ENCODE measurements around the gene FOXA1.

FOXA1 gene

DNA sequence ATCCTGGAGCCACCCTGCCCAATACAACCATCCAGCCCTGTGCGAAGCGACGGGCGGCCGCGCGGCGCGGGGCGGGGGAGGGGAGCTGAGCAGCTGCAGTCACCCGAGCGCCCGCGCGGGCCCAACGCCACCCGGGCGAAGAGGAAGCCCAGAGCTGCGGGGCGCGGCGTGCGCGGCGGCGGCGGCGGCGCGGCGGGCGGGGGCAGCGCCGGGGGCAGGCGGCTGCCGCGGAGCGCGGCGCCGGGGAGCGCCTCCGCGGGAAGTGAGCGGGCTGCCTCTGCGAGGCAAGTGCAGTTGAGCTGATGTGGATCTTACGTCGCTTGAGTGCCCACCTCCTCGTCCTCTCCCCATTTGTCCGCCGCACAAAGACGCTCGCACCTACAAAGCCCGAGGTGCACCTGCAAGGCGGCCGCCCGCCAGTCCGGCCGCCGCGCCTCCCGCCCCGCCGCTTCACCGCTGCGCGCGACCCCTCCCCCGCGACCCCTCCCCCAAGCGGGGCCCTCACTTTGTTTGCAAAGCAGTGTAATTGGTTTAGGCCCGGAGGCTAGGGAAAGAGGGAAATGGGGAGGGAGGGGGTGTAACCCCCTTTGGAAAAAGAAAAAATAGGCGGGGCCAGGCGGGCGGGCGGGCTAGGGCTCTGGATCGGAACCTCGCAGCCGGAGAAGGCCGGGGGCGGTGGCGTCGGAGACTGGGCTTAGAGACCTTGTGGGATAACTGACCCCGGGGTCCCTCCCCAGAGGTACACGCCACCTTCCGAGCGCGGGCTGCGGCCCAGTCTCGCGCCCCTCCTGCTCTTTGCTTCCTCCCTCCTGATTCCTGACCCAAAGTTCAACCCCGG, at the start of gene FOXA1, which contains the start of gene TTC6:
FOXA1 (minus strand) TSS at position 279 of the 838 bp plus-strand sequence; CDS start at position 2, 277 bp downstream.
TTC6 (plus strand) TSS at position 659 of the 838 bp plus-strand sequence. CDS start 26,436 bp downstream, outside the sequence.
- no peak for FAIRE-seq

DNA sequence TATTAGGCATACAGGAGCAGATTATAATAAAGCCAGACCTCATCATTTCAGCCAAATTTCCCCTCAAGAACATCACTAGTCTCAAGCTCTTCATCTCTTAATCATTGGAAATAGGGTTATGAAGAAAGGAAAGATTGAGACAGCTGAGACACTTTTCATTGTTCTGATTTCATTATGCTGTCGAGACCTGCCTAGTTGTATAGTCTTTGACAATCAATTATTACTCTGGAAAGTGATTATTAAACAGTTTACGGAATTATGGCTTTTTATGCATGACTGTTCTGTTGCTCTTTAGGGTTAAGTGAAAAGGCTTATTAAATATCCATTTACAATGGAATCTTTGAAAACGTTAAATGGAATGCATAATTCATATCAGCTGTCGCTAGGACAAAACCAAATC, 48.7 kb upstream of the FOXA1 start:
- no peak for FAIRE-seq

DNA sequence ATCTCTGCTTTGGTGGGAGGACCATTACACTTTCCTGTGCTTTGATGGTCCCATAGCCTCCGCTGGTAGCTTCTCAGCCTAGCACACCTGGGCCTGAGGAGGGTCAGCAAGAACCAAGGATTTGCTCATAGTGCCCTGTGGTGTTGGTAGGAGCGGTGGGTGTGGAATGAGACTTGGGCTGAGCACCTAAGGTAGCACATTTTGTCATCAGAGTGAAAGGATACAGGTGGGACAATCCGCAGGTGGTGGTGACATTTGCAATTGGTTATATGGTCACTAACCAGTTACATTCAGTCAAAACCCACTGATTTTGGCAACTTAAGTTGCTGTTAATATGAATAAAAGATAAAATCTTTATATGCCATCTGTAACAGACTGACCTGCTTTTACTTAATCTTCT, 47.1 kb upstream of the FOXA1 start:
- FAIRE-seq: no peak

DNA sequence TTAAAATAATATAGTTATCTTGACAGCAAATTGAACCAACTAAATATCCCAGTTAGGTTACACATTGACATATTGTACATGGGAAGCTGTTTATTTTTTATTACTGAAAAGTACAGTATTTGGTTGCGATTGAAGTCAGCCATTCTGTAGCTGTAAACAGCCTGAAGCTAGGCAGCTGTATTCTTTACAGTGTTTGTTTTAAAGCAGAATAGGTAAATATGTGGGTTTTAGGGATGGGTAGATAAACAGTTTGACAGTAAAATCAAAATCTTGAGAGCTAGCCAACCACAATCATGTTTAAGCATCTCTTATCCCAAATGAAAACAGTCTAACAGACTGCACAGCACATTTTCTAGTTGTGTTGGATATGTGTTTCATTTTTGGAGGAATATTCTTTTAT, 46.1 kb upstream of the FOXA1 start:
- no peak for FAIRE-seq

DNA sequence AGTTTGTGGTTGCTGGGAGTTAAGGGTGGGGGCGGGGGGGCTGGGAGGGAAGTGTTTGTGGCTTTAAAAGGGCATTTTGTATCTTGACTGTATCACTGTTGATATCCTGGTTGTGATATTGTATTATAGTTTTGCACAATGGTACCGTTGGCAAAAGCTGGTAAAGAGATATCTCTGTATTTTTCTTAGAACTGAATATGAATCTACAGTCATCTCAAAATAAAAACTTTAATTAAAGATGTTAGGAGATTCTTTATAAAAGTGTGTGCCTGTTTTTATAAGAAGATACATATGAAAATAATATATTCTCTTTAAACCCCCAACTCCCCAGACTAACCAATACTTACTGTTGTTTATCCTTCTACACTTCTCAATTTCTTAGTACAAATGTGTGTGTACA, 43.5 kb upstream of the FOXA1 start:
- FAIRE-seq: no peak

DNA sequence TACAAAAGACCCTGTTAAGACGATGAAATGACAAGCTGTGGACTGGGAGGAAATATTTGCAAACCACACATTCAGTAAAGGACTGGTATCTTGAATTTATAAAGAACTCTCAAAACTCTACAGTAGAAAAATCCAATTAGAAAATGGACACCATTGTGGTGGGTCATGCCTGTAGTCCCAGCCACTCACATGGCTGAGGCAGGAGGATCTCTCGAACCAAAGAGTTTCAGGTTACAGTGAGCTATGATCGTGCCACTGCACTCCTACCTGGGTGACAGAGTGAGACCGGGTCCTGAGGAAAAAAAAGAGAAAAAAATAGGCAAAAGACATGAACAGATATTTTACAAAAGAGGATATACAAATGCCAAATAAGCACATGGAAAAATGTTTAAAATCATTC, 42.3 kb upstream of the FOXA1 start:
- no peak for FAIRE-seq

DNA sequence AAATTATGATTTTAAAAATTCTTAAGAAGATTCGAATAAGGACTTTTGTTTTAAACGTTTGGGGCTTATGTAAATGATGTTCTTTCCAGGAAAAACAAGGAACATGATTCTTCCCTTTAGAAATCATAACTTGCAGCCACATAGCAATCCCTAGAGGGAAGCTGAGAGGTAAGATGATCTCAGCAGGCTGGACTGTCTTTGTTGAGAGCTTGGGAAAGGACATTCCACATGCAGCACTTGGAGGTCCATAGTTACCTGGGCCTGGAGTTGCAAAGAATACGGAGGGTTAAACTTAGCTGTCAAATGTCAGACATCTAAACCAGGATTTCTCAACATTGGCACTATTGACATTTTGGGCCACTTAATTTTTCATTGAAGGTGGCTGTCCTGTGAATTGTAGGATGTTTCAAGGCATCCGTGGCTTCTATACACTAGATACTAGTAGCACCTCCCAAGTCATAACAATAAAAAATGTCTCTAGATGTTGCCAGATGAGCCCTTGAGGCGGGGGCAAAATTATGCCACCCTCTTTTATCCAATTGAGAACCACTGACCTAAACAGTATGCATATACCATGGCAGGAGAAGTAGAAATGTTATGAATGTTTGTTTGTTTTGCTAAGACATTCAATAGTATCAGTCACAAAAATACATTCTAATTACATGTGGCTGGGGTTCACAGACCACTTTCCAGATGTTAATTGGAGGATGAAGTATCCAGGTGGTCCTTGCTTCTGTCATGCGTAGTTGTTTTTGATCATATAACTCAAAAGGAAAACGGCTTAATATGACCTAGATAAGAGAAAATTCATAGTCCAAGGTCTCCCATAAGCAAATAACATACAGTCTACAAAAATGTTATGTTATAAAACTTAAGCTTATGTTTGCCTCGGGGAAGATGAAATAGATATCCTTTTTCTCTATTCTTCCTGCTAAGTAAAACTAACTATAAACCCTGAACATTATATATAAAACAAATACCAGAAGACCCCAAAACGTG, 30.8 kb upstream of the FOXA1 start:
- FAIRE-seq: no peak

DNA sequence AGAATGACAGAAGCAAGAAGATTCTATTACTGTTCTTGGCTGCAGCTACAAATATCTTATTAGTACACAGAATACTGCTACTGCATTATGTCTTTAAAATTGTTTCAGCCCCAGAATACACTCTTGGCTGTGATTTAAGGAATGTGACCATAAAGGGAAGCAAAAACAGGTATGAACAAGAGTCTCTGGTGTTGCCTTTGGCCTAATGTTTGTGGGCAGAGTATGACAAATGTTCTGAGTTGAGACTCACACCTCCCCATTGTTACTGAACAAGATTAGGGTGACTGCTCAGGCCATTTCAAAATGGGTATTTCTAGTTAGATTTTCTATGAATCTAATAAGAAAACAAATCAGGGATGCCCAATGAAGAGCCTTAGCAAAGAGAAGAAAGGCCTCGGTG, 28.9 kb upstream of the FOXA1 start:
- FAIRE-seq: no peak

DNA sequence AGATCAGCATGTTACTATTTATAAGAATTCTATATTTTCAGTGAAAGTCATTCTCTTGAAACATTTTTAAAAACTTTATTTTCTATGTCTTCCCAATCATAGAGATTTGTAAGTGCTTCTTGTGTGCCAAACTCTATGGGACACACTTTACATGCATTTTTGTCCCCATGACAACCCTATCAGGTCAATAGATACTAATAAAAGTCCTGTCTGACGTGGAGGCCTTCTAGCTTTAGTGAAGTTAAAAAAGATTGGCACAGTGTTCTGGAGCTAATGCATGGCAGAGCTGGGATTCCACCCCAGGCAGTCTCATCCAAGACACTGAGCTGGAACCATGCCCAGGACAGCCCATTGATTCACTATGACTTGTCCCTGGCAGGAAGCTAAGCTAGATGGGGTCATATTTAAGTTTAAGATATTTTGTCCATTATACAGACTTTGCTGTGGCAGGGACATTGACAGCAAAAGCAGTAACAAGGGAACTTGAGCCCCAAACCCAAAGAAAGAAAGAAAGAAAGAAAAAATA, 28.4 kb upstream of the FOXA1 start:
- FAIRE-seq: no peak

DNA sequence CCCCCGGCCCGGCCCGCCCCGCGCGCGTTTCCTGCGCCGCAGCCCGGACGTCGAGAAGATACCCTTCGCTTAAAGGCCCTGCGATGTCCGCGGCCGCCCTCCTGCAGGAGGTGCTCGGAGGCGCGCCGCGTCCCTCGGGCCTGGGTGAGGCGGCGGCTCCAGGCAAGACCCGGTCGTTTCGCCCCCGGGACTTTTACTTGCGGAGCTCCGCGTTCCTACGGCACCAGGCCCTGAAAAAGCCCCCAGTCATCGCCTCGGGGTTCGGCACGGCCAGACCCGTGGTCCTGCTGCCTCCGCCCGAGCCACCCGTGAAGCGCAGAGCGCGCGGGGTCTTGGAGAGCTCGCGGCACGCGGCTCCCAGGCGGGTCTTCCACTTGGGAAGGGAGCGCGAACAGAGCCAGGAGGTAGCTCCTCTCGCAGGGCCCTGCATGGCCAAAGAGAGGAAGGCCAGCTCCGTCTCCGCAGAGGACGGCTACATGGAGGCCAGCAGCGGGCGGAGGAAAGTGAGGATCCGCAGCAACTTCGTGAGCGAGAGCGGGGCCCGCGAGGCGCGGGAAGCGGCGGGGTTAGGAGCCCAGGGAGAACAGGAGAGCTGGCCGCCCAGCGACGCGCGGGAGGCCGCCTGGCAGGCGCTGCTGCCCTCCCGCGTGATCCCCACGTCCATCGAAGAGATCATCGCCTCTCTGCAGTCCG, 27.3 kb upstream of the FOXA1 start:
- FAIRE-seq: no peak

DNA sequence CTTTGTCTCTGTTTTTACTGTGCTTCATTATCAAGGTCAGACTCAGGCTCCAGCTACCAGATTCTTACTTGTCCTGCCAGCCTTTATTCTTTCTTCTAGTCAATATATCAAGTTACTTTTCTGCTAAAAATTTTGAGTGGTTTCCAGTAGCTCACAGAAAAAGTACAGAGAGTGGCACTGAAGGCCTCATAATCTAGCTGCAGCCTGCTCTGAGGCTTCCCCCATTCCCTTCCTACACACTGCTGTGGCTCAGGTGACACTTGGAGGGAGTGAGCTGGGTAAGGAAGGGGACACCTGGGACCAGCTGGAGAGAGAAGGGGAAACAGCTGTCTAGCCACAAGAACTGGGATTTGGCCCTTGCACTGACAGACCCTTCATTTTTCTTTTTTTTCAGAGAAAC, 25.8 kb upstream of the FOXA1 start:
- no peak for FAIRE-seq

DNA sequence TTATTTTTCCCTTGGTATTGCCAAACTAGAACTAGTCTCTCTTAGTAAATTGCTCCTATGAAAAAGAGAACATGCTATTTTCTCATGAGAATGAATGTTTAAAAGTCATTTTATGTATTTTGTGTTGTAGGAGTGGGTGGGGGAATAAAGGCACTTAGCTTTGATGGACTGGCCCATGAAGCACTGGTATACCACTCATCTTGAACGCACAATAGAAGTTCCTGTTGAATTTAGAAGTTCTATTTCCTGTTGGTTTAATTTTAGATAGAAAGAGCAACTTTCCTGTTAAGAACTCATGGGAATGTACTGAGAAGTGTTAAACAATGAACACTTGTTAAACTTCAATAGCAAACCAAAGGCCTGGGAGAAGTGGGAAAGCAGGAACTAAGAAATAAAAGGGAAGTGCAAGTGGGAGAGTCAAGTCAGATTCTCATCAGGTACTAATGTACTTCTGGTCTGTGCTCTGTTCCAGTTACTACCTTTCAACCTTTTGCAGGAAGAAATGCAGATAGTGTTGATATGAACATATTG, 23.5 kb upstream of the FOXA1 start:
- FAIRE-seq: no peak

DNA sequence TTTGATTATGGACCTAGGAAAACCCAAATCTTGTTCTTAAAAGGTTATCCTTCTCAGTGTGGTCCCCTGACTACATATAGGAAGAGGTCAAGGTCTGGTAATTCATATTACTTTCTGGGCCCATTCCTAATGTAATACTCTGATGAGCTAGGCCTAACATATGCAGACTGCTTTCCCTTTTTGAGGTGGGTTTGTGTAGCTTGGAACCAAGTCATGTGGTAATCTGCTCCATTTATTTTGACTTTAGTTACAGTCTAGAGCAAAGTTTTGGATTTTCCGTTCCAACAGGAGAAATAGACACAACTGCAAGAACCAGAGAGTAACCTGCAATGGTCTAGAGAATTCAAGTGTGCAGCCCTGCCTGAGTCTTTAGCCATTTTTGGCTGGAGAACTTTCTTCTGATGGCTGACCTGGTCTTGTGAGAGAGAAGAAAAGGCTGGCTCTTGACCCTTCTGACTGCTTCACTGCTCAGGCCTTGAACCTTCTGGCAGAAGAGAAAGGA, 22.9 kb upstream of the FOXA1 start:
- no peak for FAIRE-seq

DNA sequence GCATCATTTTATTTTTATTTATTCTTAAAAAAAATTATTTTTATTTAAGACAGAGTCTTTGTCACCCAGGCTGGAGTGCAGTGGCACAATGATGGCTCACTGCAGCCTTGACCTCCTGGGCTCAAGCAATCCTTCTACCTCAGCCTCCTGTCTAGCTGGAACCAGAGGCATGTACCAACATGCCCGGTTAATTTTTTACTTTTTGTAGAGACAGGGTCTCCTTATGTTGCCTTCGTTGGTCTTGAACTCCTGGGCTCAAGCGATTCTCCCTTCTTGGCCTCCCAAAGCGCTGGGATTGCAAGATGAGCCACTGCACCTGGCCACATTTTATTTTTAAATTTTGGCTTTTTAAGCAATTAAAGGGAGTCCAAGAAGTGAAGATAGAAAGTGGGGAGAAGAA, 21.8 kb upstream of the FOXA1 start:
- FAIRE-seq: no peak

DNA sequence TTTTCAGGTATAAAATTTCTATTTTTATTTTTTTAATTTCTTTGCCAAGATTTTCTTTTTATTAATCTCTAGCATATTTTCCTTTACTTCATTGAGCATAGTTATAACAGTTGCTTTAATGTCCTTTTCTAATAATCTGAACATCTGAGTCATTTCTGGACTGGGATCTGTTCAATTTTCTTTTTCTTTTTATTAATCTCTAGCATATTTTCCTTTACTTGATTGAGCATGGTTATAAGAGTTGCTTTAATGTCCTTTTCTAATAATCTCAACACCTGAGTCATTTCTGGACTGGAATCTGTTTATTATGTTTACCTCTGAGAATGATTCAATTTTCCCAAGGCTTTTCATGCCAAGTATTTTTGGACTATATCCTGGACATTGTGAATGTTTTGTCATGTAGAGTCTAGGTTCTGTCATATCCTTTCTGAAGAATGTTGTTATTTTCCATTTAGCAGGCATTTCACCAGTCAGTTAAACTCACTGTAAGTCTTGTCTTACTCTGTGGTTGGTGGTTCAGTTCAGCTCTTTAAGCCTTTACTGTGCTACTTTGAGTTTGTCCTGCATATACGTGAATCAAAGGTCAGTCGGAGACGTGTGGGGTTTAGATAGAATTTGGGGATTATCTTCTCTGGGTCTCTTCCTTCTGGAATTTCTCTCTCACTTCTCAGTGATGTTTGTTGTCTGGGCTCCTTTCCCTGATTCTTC, 20.7 kb upstream of the FOXA1 start:
- no peak for FAIRE-seq

DNA sequence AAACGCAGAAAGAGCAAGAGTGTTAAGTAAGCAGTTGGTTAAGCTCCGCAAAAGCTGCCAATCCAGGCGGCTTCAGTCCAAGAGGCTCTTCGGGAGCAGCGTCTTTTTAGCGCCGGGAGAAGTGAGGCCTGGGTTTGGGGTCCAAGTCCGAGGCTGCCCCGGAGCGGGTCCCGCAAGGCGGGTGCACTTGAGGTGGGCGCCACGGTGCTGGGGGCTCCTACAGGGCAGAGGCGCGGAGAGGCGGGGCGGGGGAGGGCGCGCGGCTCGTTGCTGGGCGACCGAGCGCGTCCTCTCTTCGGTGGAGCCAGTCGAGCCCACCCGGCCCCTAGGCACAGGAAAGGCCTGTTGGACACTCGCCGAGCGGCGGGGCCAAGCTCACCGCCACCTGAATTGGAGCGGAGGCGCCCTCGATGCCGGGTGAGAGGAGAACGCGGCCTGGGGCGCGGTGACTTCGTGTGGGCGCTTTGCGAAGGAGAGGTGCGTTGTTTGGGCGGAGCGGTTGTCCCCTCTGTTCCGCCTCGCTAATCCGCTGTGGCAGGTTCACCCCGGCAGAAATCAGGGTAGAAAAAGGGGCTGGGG, 16.0 kb upstream of the FOXA1 start:
- no peak for FAIRE-seq

DNA sequence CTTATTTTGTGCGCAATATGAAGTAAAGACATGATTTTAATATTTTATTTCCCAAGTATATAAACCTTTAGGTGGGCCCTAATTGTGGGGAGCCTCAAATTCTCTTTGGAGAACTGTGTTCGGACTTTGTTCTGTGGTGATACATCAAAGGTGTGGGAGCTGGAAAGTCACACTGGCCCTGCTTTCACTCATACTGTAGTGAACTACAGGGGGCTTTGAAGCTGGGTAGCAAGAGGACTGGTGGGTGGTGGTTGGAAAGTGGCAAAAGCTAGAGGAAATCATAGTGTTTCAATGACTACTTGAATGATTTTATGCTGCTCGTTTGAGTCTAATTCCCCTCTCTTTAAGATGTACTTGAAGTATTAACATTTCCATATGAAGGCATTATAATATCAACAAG, 13.6 kb upstream of the FOXA1 start:
- no peak for FAIRE-seq

DNA sequence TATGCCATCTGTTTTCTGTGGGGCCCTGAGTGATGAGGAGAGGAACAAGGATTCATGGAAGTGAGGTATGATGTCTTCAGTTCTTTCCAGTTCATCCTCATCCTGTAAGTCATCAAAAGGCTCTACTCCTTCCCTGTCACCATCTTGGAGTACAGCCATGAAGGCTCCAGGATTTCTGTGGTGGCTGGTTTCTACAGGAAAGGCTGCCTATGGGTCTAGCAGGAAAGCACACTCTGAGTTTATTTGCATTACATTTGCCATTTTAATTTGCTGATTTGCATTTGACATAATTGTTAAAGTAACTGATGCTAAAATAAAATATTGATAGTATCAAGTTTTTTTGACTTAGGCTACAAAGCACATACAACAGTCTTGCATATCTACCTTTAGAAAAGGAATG, 11.6 kb upstream of the FOXA1 start:
- FAIRE-seq: no peak

DNA sequence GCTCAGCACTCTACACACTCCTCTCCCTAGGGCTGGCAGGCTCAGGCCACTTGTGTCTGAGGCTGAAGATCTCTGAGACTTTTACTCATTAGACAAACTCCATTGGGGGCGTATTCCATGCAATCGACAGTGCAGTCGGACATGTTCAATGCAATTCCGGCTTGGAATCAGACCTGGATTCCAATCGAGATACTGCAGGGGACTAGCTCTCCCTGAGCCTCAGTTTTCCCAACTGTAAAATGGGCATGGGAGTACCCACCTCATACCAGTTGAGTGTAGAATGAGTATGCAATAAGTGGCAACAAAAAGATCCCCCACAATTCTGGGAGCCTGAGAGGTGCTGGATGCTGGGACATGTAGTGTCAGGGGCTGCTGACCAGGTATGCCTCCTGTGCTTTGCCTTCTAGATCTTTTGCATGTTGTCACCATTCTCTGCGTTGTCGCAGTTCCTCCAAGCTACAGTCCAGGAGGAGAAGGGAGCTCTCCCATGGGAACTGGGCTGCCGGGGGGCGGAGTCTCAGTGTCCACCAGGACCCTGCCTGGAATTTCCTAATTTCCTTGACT, 8.7 kb upstream of the FOXA1 start:
- FAIRE-seq: no peak

DNA sequence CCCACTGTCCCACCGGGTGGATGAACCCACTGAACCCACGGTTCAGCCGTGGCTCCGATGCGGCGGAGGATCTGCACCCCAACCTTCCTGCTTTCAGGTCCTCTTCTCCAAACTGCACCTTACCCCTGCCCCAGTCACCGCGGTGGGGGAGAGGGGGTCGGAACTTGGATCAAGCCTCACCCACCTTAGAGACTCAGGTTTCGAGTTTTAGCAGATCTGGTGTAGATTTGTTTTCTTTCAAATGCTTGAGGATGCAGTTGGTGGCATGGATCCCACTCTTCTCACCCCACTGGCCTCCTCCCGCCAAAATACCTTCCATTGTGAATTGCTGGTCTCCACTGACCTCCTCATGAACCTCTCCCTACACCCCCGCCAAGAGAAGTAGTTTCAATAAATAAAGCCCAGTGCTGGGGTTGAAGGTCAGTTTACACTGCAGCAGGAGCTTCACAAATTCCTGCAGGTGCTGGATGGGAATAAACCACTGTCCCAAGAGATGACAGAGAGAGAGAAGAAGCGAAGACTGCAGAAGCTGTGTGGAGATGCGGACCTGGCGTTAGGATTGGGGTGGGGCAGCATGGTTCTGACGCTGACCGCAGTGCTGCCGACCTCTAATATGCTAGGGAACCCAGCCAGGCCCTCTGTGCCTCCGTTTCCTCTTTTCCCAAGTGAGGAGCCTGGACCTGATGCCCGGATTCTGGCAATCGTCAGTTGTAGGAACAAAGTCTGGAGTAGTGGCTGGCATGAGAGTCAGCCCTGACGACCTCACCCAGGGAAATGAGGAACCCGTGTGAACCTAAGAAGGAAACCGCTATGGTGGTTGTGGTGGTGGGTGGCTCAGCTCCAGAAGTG, 7.8 kb upstream of the FOXA1 start:
- FAIRE-seq: no peak
